C4-2B (cell line): ENCODE data around the gene TAC3.

Source experiments
- ZFX ChIP-seq: fragments of 450-650 bp; IDR thresholded peaks from 2 replicates; pipeline ENCODE4 v1.6.1; 2017
- TF ChIP-seq, protein P1 (sequence below): fragments of 450-650 bp; conservative IDR thresholded peaks from 2 replicates; pipeline ENCODE4 v1.5.1; 2017; ENCODE audit warnings: mild to moderate bottlenecking

DNA sequence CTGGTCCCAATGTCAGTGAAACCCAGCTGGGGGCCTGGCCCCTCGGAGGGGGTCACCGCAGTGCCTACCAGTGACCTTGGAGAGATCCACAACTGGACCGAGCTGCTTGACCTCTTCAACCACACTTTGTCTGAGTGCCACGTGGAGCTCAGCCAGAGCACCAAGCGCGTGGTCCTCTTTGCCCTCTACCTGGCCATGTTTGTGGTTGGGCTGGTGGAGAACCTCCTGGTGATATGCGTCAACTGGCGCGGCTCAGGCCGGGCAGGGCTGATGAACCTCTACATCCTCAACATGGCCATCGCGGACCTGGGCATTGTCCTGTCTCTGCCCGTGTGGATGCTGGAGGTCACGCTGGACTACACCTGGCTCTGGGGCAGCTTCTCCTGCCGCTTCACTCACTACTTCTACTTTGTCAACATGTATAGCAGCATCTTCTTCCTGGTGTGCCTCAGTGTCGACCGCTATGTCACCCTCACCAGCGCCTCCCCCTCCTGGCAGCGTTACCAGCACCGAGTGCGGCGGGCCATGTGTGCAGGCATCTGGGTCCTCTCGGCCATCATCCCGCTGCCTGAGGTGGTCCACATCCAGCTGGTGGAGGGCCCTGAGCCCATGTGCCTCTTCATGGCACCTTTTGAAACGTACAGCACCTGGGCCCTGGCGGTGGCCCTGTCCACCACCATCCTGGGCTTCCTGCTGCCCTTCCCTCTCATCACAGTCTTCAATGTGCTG is 21.0 kb downstream of the TAC3 start:
- TF ChIP-seq, protein P1, sequence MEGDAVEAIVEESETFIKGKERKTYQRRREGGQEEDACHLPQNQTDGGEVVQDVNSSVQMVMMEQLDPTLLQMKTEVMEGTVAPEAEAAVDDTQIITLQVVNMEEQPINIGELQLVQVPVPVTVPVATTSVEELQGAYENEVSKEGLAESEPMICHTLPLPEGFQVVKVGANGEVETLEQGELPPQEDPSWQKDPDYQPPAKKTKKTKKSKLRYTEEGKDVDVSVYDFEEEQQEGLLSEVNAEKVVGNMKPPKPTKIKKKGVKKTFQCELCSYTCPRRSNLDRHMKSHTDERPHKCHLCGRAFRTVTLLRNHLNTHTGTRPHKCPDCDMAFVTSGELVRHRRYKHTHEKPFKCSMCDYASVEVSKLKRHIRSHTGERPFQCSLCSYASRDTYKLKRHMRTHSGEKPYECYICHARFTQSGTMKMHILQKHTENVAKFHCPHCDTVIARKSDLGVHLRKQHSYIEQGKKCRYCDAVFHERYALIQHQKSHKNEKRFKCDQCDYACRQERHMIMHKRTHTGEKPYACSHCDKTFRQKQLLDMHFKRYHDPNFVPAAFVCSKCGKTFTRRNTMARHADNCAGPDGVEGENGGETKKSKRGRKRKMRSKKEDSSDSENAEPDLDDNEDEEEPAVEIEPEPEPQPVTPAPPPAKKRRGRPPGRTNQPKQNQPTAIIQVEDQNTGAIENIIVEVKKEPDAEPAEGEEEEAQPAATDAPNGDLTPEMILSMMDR, result no peak
- no peak for TF ChIP-seq ZFX
